ENCODE data around the gene NT5DC1. TPM values are rescaled to one million over a fixed set of nuclear protein-coding genes. Genes with fewer than 3 reads are reported as not detected.

Gene NT5DC1
- total RNA-seq, 1 donor from 2014 or later: 29.7 TPM

DNA sequence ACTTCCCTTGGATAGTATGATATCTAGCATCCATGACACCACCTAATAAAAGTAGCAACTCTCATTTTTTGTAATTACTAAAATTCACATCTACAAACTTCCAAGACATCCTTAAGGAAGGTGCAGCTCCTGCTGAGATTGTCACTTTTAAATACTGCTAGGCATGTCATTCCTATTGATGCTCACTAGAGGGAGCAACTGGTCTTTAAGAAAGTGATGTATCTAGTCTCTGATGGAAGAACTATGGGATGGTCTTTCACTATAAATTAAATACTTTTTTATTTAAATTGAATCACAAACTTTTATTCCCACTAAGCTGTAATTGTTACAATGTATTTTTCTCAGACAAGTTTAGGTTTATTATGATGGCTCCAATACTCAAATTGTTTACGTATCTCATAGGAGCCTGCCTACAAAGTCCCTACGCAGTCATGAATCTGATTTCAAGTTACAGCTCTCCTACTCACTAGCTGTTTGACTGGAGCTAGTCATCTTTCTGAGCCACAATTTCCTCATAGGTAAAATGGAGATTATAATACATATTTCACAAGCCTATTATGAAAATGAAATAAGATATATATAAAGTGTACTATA lies 187.1 kb downstream of the NT5DC1 start:
- Mint-ChIP-seq H3K27ac (ENCODE audit: unreplicated experiment) (no peak overlapping the region), H3K4me1 (ENCODE audit: low read depth, unreplicated experiment) (no peaks in the 10 kb centered on the region), H3K9me3 (ENCODE audit: unreplicated experiment) (no peaks in the 10 kb centered on the region), H3K27me3 (ENCODE audit: low read depth, unreplicated experiment) (no peaks in the 10 kb centered on the region), H3K4me3 (ENCODE audit: unreplicated experiment) (no peak overlapping the region), H3K36me3 (ENCODE audit: low read depth, unreplicated experiment) (peaks cover 2% of the 10 kb centered on the region)
- H3K27ac ChIP-seq (ENCODE audit: low read depth, low read length): no peak overlapping the region
- H3K4me3 ChIP-seq (ENCODE audit: insufficient read depth, low read depth, low read length): no peak overlapping the region
- no peaks in the 10 kb centered on the region for H3K4me1 ChIP-seq (ENCODE audit: insufficient read depth, low read length)
- H3K4me2 ChIP-seq (ENCODE audit: low read length): no peak overlapping the region
- FAIRE-seq: no peak
- no peaks in the 10 kb centered on the region for H3K9me3 ChIP-seq (ENCODE audit: insufficient read depth, low read depth, low read length)
- no peaks in the 10 kb centered on the region for H3K79me2 ChIP-seq (ENCODE audit: insufficient read depth, low read length)
- H2AFZ ChIP-seq (ENCODE audit: low read depth, low read length): no peak overlapping the region
- peak; percentile 37 for DNase-seq (ENCODE audit: low read depth)
- H3K27me3 ChIP-seq (ENCODE audit: insufficient read depth, low read length): no peaks in the 10 kb centered on the region
- H4K20me1 ChIP-seq (ENCODE audit: insufficient read depth, low read length): no peaks in the 10 kb centered on the region
- TF ChIP-seq CTCF (IDR thresholded peaks at IDR 0.05; ENCODE audit: insufficient read depth, low read depth, low read length) (peak; percentile 92), EZH2 (IDR thresholded peaks at IDR 0.05; ENCODE audit: insufficient read depth, low read length) (no peak)
- no peaks in the 10 kb centered on the region for H3K36me3 ChIP-seq (ENCODE audit: insufficient read depth, low read length)
- H3K9ac ChIP-seq (ENCODE audit: low read length): no peak overlapping the region

DNA sequence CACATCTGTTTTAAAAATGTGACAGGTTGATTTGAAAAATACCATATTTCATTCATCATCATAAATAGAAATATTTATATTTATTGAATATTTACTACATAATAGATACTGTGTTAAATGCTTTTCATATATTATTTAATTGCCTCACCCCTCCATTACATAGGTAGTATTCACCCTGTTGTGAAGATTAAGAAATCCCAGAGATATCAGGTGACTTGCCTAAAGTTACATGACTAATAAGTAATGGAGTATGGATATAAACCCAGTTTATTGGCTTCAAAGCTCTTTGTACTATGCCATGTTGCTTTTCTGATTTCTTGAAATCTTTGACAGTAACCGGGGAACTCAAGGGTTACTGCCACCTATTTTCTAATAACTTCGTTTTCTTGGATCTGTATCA lies 189.2 kb downstream of the NT5DC1 start:
- H3K79me2 ChIP-seq (ENCODE audit: insufficient read depth, low read length): no peaks in the 10 kb centered on the region
- Mint-ChIP-seq H3K4me1 (ENCODE audit: low read depth, unreplicated experiment) (no peaks in the 10 kb centered on the region), H3K27ac (ENCODE audit: unreplicated experiment) (no peak overlapping the region), H3K27me3 (ENCODE audit: low read depth, unreplicated experiment) (no peaks in the 10 kb centered on the region), H3K9me3 (ENCODE audit: unreplicated experiment) (no peaks in the 10 kb centered on the region), H3K36me3 (ENCODE audit: low read depth, unreplicated experiment) (peaks cover 2% of the 10 kb centered on the region), H3K4me3 (ENCODE audit: unreplicated experiment) (no peak overlapping the region)
- H3K27me3 ChIP-seq (ENCODE audit: insufficient read depth, low read length): no peaks in the 10 kb centered on the region
- FAIRE-seq: no peak
- no peaks in the 10 kb centered on the region for H4K20me1 ChIP-seq (ENCODE audit: insufficient read depth, low read length)
- H3K4me1 ChIP-seq (ENCODE audit: insufficient read depth, low read length): no peaks in the 10 kb centered on the region
- H3K27ac ChIP-seq (ENCODE audit: low read depth, low read length): no peak overlapping the region
- no peaks in the 10 kb centered on the region for H3K9me3 ChIP-seq (ENCODE audit: insufficient read depth, low read depth, low read length)
- H3K4me3 ChIP-seq (ENCODE audit: insufficient read depth, low read depth, low read length): no peak overlapping the region
- TF ChIP-seq CTCF (IDR thresholded peaks at IDR 0.05; ENCODE audit: insufficient read depth, low read depth, low read length) (no peak), EZH2 (IDR thresholded peaks at IDR 0.05; ENCODE audit: insufficient read depth, low read length) (no peak)
- no peak overlapping the region for H3K9ac ChIP-seq (ENCODE audit: low read length)
- no peak overlapping the region for H2AFZ ChIP-seq (ENCODE audit: low read depth, low read length)
- DNase-seq (ENCODE audit: low read depth): no peak
- H3K4me2 ChIP-seq (ENCODE audit: low read length): no peak overlapping the region
- no peaks in the 10 kb centered on the region for H3K36me3 ChIP-seq (ENCODE audit: insufficient read depth, low read length)

DNA sequence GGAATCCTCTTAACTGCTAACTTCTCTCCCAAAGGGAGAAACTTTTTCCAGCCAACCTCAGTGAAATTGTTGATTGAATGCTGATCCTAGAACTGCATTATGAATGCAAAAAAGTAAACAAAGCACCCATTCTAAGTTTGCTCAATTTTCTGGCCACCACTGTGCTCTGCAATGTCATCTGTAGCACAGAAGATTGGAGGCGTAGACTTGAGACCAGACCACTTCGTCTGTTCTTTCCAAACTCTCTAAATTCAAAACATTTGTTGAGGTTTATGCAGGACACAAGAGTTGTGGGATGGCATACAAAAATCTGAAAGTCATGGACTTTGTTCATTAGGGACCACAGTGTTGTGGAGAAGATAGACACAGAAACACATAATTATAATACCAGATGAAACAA lies 190.1 kb downstream of the NT5DC1 start:
- no peak overlapping the region for H3K4me2 ChIP-seq (ENCODE audit: low read length)
- no peak overlapping the region for H3K27ac Mint-ChIP-seq (ENCODE audit: unreplicated experiment)
- H3K9ac ChIP-seq (ENCODE audit: low read length): no peak overlapping the region
- no peak for TF ChIP-seq EZH2 (IDR thresholded peaks at IDR 0.05; ENCODE audit: insufficient read depth, low read length)
- TF ChIP-seq CTCF (IDR thresholded peaks at IDR 0.05; ENCODE audit: insufficient read depth, low read depth, low read length): no peak
- no peak for DNase-seq (ENCODE audit: low read depth)
- H3K4me1 Mint-ChIP-seq (ENCODE audit: low read depth, unreplicated experiment): no peaks in the 10 kb centered on the region
- H4K20me1 ChIP-seq (ENCODE audit: insufficient read depth, low read length): no peaks in the 10 kb centered on the region
- H3K27me3 Mint-ChIP-seq (ENCODE audit: low read depth, unreplicated experiment): no peaks in the 10 kb centered on the region
- no peaks in the 10 kb centered on the region for H3K36me3 Mint-ChIP-seq (ENCODE audit: low read depth, unreplicated experiment)
- no peak overlapping the region for H3K4me3 Mint-ChIP-seq (ENCODE audit: unreplicated experiment)
- no peaks in the 10 kb centered on the region for H3K4me1 ChIP-seq (ENCODE audit: insufficient read depth, low read length)
- H3K9me3 ChIP-seq (ENCODE audit: insufficient read depth, low read depth, low read length): no peaks in the 10 kb centered on the region
- FAIRE-seq: no peak
- H3K27ac ChIP-seq (ENCODE audit: low read depth, low read length): no peak overlapping the region
- H3K9me3 Mint-ChIP-seq (ENCODE audit: unreplicated experiment): no peaks in the 10 kb centered on the region
- H3K27me3 ChIP-seq (ENCODE audit: insufficient read depth, low read length): no peaks in the 10 kb centered on the region
- no peaks in the 10 kb centered on the region for H3K36me3 ChIP-seq (ENCODE audit: insufficient read depth, low read length)
- H3K79me2 ChIP-seq (ENCODE audit: insufficient read depth, low read length): no peaks in the 10 kb centered on the region
- no peak overlapping the region for H3K4me3 ChIP-seq (ENCODE audit: insufficient read depth, low read depth, low read length)
- no peak overlapping the region for H2AFZ ChIP-seq (ENCODE audit: low read depth, low read length)

All from astrocyte (in vitro differentiated cells and primary cell).